Measurements from ENCODE around the gene SLC17A5.
"Not testable (repeated sequence)": the region's sequence is repeated elsewhere in the genome, so short reads cannot be mapped to it uniquely, and the experiment has no call there.

The SLC17A5 gene

GRCh38 chr6:73566486-73566871, 87.3 kb downstream of the SLC17A5 start:
- not testable (repeated sequence) for DNase-seq (ENCODE audit: low read depth)

DNA sequence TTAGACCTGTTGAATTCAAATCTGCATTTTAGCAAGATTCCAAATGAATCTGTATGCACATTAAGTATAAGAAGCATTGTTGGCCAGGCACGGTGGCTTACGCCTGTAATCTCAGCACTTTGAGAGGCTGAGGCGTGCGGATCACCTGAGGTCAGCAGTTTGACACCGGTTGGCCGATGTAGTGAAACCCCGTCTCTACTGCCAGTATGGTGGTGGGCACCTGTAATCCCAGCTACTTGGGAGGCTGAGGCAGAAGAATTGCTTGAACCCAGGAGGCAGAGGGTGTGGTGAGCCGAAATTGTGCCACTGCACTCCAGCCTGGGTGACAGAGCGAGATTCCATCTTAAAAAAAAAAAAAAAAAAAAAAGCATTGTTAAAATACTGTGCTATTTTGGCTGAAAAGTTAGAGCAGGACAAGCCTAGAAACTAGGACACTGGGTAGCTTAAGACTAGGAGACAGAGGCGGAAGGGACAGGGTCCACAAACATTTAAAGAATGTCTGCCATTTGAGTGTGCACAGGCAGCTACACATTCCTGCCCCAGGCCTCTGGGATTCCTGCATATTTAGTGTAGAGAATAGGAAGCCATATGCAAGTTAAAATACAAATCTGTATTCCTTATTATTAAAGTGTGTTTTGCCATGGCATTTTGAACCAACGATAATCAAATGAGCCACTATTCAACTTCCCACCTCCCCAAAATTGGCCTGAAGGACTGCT, 87.9 kb downstream of the SLC17A5 start:
- no peak for DNase-seq (ENCODE audit: low read depth)

- no peak for DNase-seq (ENCODE audit: low read depth)
Measured at GRCh38 chr6:73564578-73565345, 89.0 kb downstream of the SLC17A5 start.

DNA sequence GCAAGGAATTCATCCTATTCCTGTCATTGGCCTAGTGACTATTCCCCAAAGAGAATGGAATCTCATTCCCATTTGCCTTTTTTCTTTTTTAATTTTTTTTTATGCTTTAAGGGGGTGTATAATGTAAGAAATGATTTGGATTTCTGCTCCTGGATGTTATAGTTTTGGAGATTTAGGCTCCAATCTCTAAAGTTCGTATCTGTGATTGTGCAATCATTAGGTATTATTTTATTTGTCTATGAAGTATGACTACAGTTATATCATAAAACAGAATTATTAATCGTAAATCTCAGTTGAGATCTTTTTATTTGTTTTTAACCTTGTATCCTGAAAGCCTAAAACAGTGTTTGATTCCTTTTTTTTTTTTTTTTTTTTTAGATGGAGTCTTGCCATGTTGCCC, 91.2 kb downstream of the SLC17A5 start:
- DNase-seq (ENCODE audit: low read depth) = no peak

DNA sequence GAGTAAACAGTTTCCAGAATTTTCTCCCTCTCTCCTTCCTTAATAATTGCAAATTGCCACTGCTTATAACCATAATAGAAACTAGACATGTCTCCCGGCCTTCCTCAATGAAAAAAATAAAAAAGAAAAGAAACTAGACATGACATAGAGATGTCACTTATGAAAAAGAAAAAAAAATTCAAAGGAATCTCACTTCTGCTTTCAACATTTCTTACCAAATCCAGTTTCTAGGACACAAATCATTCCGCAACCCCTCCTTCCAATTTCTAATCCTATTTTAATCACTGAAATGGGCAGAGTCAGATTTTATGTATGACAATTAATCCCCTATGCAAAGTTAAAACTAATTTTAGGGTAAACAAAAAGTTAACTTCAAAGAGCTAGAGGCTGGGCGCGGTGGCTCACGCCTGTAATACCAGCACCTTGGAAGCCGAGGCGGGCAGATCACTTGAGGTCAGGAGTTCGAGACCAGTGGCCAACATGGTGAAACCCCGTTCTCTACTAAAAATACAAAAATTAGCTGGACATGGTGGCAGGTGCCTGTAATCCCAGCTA, 92.9 kb downstream of the SLC17A5 start:
- DNase-seq (ENCODE audit: low read depth) = no peak

GRCh38 chr6:73560182-73560732, 93.5 kb downstream of the SLC17A5 start:
- DNase-seq (ENCODE audit: low read depth) = no peak

DNA sequence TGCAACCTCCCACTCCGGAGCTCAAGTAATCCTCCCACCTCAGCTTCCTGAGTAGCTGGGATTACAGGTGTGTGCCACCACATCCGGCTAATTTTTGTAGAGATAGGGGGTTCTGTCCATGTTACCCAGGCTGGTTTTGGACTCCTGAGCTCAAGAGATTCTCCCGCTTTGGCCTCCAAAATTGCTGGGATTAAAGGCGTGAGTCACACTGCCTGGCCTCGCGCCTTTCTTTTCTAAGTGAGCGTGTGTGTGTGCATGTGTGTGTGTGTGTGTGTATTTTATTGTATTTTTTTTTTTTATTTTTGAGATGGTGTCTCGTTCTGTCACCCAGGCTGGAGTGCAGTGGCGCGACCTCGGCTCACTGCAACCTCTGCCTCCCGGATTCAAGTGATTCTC, 94.4 kb downstream of the SLC17A5 start:
- DNase-seq (ENCODE audit: low read depth) = not testable (repeated sequence)

DNA sequence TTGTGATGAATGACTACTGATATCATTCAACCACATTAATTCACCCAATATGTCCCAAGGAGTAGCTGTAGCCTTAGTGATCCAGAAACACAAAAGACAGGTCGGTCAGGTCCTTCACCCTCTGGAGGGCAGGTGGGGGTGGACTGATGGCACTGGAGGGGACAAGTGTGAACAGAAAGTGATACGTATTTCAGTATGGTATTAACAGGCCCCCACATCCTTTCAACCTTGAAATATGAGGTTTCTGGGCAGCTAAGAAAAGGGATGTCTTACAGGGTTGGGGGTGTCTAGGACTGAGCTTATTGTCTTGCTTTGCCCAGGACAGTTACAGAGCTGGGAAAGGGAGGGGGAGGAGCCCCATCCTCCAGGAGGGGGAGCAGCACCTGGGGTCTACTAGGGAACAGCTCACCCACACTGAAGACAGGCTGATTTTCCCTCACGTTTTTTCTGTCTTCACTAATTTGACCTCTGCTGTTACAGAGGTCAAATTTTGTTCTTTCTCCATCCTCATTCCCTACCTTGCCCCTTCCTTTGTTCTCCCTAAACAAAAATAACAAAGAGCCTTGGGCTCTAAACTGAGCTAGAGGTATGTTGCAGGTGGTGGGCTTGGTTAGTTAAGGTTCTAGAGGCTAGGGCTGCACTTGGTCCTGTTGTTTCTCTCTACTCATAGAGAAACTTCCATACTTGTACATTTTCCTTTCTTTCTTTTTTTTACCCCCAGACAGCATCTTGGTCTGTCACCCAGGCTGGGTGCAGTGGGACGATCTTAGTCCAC, 95.0 kb downstream of the SLC17A5 start:
- DNase-seq (ENCODE audit: low read depth) = no peak

DNA sequence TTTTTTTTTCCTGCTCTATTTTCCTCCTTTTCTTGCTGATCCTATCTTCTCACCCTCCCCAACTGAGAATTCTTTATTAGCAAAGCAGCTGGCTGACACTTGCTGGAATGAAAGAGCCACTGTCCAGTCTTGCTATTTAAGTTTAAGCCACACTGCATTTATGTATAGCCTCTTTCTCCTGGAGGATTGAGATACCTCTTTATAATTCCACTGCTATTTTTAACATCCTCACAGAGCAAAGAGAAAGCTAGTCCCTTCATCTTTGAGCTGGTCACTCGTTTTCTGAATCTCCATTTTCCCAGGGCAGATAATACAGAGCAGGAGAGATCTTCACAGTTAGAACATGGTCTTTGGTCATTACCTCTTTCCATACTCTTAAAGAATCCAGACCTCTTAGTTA, 97.0 kb downstream of the SLC17A5 start:
- DNase-seq (ENCODE audit: low read depth) = no peak

DNA sequence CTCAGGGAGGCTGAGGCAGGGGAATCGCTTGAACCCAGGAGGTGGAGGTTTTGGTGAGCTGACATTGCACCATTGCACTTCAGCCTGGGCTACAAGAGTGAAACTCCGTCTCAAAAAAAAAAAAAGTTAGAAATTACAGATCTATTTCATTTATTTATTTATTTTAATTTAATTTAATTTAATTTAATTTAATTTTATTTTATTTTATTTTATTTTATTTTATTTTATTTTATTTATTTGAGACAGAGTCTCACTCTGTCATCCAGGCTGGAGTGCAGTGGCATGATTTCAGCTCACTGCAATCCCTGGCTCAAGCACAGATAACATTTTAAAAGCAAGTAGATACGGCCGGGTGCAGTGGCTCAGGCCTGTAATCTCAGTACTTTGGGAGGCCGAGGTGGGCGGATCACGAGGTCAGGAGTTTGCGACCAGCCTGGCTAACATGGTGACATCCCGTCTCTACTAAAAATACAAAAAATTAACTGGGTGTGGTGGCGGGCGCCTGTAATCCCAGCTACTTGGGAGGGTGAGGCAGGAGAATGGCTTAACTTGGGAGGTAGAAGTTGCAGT, 98.3 kb downstream of the SLC17A5 start:
- not testable (repeated sequence) for DNase-seq (ENCODE audit: low read depth)

GRCh38 chr6:73551115-73551514, 102.7 kb downstream of the SLC17A5 start:
- not testable (repeated sequence) for DNase-seq (ENCODE audit: low read depth)

- DNase-seq (ENCODE audit: low read depth) = no peak
Measured at GRCh38 chr6:73548458-73549446, 105.0 kb downstream of the SLC17A5 start.

GRCh38 chr6:73547036-73547435, 106.8 kb downstream of the SLC17A5 start:
- no peak for DNase-seq (ENCODE audit: low read depth)

Measured in stimulated activated CD8-positive, alpha-beta memory T cell treated with anti-CD3 and anti-CD28 coated beads, Interleukin-15, amount 100 ng/mL, for 1 hour (primary cell).